HEK293T (cell line): ENCODE data around the gene ATF6B.
"Not testable (repeated sequence)": the region's sequence is repeated elsewhere in the genome, so short reads cannot be mapped to it uniquely, and the experiment has no call there.

ENCODE experiments used
- CTCF ChIA-PET: fragments of 350-600 bp; formaldehyde crosslinking; extraction: SDS; loops from one replicate; lab custom pipeline; 2021; ENCODE audit warnings: antibody characterized with exemption, inconsistent platforms; lab: Yijun Ruan, JAX
- POLR2A ChIA-PET: fragments of 350-600 bp; formaldehyde crosslinking; extraction: SDS; loops from one replicate; lab custom pipeline; 2020; ENCODE audit warnings: antibody characterized with exemption, inconsistent platforms; lab: Yijun Ruan, JAX
- DNase-seq: peaks from one replicate; pipeline ENCODE4 v3.0.0; 2012; ENCODE audit warnings: mixed read lengths; ENCODE audit errors: extremely low spot score
- ARNT ChIP-seq: fragments of 450-650 bp; IDR thresholded peaks from 2 replicates; pipeline ENCODE4 v1.6.1; 2017; ENCODE audit warnings: mild to moderate bottlenecking
- BHLHE40 ChIP-seq: fragments of 450-650 bp; IDR thresholded peaks from 2 replicates; pipeline ENCODE4 v1.6.1; 2016; ENCODE audit warnings: mild to moderate bottlenecking, moderate library complexity, borderline replicate concordance
- CTBP1 ChIP-seq: fragments of 450-650 bp; IDR thresholded peaks from 2 replicates; pipeline ENCODE4 v1.6.1; 2016; ENCODE audit warnings: borderline replicate concordance
- ELF4 ChIP-seq: fragments of 450-650 bp; IDR thresholded peaks from 2 replicates; pipeline ENCODE4 v1.6.1; 2017; ENCODE audit warnings: antibody characterized with exemption
- FOXA1 ChIP-seq: fragments of 450-650 bp; IDR thresholded peaks from 2 replicates; pipeline ENCODE4 v1.6.1; 2016; ENCODE audit warnings: mild to moderate bottlenecking
- FOXK2 ChIP-seq: fragments of 450-650 bp; IDR thresholded peaks from 2 replicates; pipeline ENCODE4 v1.6.1; 2016; ENCODE audit warnings: mild to moderate bottlenecking
- FOXM1 ChIP-seq: fragments of 450-650 bp; IDR thresholded peaks from 2 replicates; pipeline ENCODE4 v1.6.1; 2017; ENCODE audit warnings: mild to moderate bottlenecking, borderline replicate concordance
- HDGF ChIP-seq: fragments of 450-650 bp; IDR thresholded peaks from 2 replicates; pipeline ENCODE4 v1.6.1; 2017; ENCODE audit warnings: antibody characterized with exemption, borderline replicate concordance
- L3MBTL2 ChIP-seq: fragments of 450-650 bp; conservative IDR thresholded peaks from 2 replicates; pipeline ENCODE4 v1.6.1; 2016; ENCODE audit warnings: mild to moderate bottlenecking
- NFRKB ChIP-seq: fragments of 450-650 bp; IDR thresholded peaks from 2 replicates; pipeline ENCODE4 v1.6.1; 2016; ENCODE audit warnings: mild to moderate bottlenecking, moderate library complexity
- SP1 ChIP-seq: fragments of 450-650 bp; IDR thresholded peaks from 2 replicates; pipeline ENCODE4 v1.6.1; 2017
- SUZ12 ChIP-seq: fragments of 450-650 bp; IDR thresholded peaks from 2 replicates; pipeline ENCODE4 v1.6.1; 2016; ENCODE audit warnings: mild to moderate bottlenecking
- TARDBP ChIP-seq: fragments of 450-650 bp; IDR thresholded peaks from 2 replicates; pipeline ENCODE4 v1.6.1; 2016

Gene ATF6B

GRCh38 chr6:32069878-32070515 is 58.0 kb downstream of the ATF6B start:
- TF ChIP-seq FOXK2, result no peak
- no peak for TF ChIP-seq BHLHE40
- no peak for TF ChIP-seq ELF4
- no peak for TF ChIP-seq HDGF

GRCh38 chr6:32069460-32069859 is 58.6 kb downstream of the ATF6B start:
- POLR2A ChIA-PET, result interaction anchor here (1.7 kb wide), 1 partner anchor 108 kb away, joined by 4 read pairs; no protein-coding TSS in a partner anchor
- DNase-seq, result no peak
- TF ChIP-seq L3MBTL2, result no peak
- no peak for TF ChIP-seq NFRKB
- no peak for TF ChIP-seq CTBP1
- TF ChIP-seq ELF4, result no peak
- no peak for TF ChIP-seq FOXA1
- no peak for TF ChIP-seq FOXM1
- TF ChIP-seq ARNT, result no peak
- CTCF ChIA-PET, result no interaction called here

More at GRCh38 chr6:32069878-32070515, 58.0 kb downstream of the ATF6B start:
- POLR2A ChIA-PET, result interaction anchor here (1.7 kb wide), 1 partner anchor 107 kb away, joined by 4 read pairs; no protein-coding TSS in a partner anchor
- CTCF ChIA-PET, result no interaction called here
- DNase-seq, result no peak

GRCh38 chr6:32068867-32069266 is 59.2 kb downstream of the ATF6B start:
- POLR2A ChIA-PET, result interaction anchor here (1.7 kb wide), 1 partner anchor 108 kb away, joined by 4 read pairs; no protein-coding TSS in a partner anchor
- CTCF ChIA-PET, result no interaction called here
- TF ChIP-seq FOXM1 (no peak), SUZ12 (no peak), NFRKB (no peak), SP1 (no peak), TARDBP (no peak)
- no peak for DNase-seq

GRCh38 chr6:32068315-32068714 is 59.7 kb downstream of the ATF6B start:
- CTCF ChIA-PET, DNase-seq, POLR2A ChIA-PET: not testable (repeated sequence)

- POLR2A ChIA-PET, DNase-seq, CTCF ChIA-PET: not testable (repeated sequence)
Observed at GRCh38 chr6:32067521-32067920, 60.5 kb downstream of the ATF6B start.
